HepG2 (cell line): ENCODE results near the gene TOGARAM1. TPM values are rescaled to one million over a fixed set of nuclear protein-coding genes. Genes with fewer than 3 reads are reported as not detected.

Source experiments
- AKNA ChIP-seq: sonication (generic); formaldehyde crosslinking; IDR thresholded peaks from 2 replicates; pipeline ENCODE4 v1.4.0; 2020; ENCODE audit warnings: missing genetic modification reagents, borderline replicate concordance
- ATF1 ChIP-seq: IDR thresholded peaks from 2 replicates; pipeline ENCODE4 v1.6.1; 2016; ENCODE audit warnings: mild to moderate bottlenecking, control low read depth
- CCAR2 ChIP-seq: fragments of 200-400 bp; formaldehyde crosslinking; optimal IDR thresholded peaks from 2 replicates; pipeline ENCODE3; 2018; ENCODE audit warnings: low read depth, mild to moderate bottlenecking, low read length, moderate library complexity
- CHD2 ChIP-seq: IDR thresholded peaks from 2 replicates; pipeline ENCODE4 v1.6.1; 2011; ENCODE audit warnings: low read depth, low read length, improper control_type of control experiment
- FOSL2 ChIP-seq: sonication (generic); formaldehyde crosslinking; IDR thresholded peaks from 2 replicates; pipeline ENCODE4 v1.4.0; 2020; ENCODE audit warnings: missing genetic modification reagents
- HDAC6 ChIP-seq: fragments of 200-600 bp; sonication (generic); IDR thresholded peaks from 2 replicates; pipeline ENCODE4 v1.7.0; 2017; ENCODE audit warnings: mild to moderate bottlenecking, antibody characterized with exemption, low read length, low read depth
- PBX2 ChIP-seq: IDR thresholded peaks from 2 replicates; pipeline ENCODE4 v1.6.1; 2016; ENCODE audit warnings: control low read depth
- RBAK ChIP-seq: sonication (generic); formaldehyde crosslinking; IDR thresholded peaks from 2 replicates; pipeline ENCODE4 v1.5.1; 2020; ENCODE audit warnings: mild to moderate bottlenecking, missing genetic modification reagents
- ZMYM3 ChIP-seq: sonication (generic); formaldehyde crosslinking; IDR thresholded peaks from 2 replicates; pipeline ENCODE4 v1.5.1; 2020; ENCODE audit warnings: mild to moderate bottlenecking, missing genetic modification reagents
- ZNF10 ChIP-seq: sonication (generic); formaldehyde crosslinking; IDR thresholded peaks from 2 replicates; pipeline ENCODE4 v1.4.0; 2020; ENCODE audit warnings: mild to moderate bottlenecking, low read depth, missing genetic modification reagents, borderline replicate concordance
- ZNF260 ChIP-seq: sonication (generic); formaldehyde crosslinking; IDR thresholded peaks from 2 replicates; pipeline ENCODE4 v1.4.0; 2020; ENCODE audit warnings: missing genetic modification reagents, low read depth, mild to moderate bottlenecking, borderline replicate concordance
- ZNF749 ChIP-seq: sonication (generic); formaldehyde crosslinking; IDR thresholded peaks from 2 replicates; pipeline ENCODE4 v1.8.0; 2022; ENCODE audit warnings: mild to moderate bottlenecking, missing genetic modification reagents, moderate library complexity, borderline replicate concordance
- ZNF788 ChIP-seq: sonication (generic); formaldehyde crosslinking; IDR thresholded peaks from 2 replicates; pipeline ENCODE4 v1.5.0; 2020; ENCODE audit warnings: mild to moderate bottlenecking, missing genetic modification reagents, borderline replicate concordance
- polyA plus RNA-seq, 8 experiments: library from polyadenylated mRNA; depleted of rRNA in 3 of 8; stranded (reverse) in 7 of 8; unstranded in 1 of 8; fragments of >200 nt; fragmentation: Illumina TruSeq in 4 of 8; extraction: Trizol in 4 of 8; gene quantifications; 2 replicates each; pipeline versions ENCODE4 v1.2.1 to v1.2.3, GENCODE V29; 2011 to 2016; ENCODE audit warnings: low read depth in 4 of 8, missing spikeins in 1 of 8, mixed read lengths in 1 of 8; ENCODE audit not compliant: insufficient read depth in 1 of 8
- total RNA-seq, 5 experiments: library from RNA; depleted of rRNA; stranded (reverse); fragments of >200 nt; fragmentation: Illumina TruSeq; extraction: Trizol; gene quantifications; 2 replicates each; pipeline ENCODE4 v1.2.3, GENCODE V29; 2016; ENCODE audit warnings: low read depth in 1 of 5
- TF ChIP-seq, protein P1 (sequence below): sonication (generic); formaldehyde crosslinking; IDR thresholded peaks from 2 replicates; pipeline ENCODE4 v1.5.0; 2020; ENCODE audit warnings: missing genetic modification reagents
- TF ChIP-seq, protein P2 (sequence below): sonication (generic); formaldehyde crosslinking; IDR thresholded peaks from 2 replicates; pipeline ENCODE4 v1.5.0; 2020; ENCODE audit warnings: missing genetic modification reagents
- TF ChIP-seq, protein P3 (sequence below): sonication (generic); formaldehyde crosslinking; IDR thresholded peaks from 2 replicates; pipeline ENCODE4 v1.5.0; 2020; ENCODE audit warnings: mild to moderate bottlenecking, missing genetic modification reagents

The TOGARAM1 gene
- total and polyA plus RNA-seq, 2 of the 13 experiments (the other 11 are each of a cell fraction or from before 2014, with no cell fraction given): 5.6 to 9.8 TPM

DNA sequence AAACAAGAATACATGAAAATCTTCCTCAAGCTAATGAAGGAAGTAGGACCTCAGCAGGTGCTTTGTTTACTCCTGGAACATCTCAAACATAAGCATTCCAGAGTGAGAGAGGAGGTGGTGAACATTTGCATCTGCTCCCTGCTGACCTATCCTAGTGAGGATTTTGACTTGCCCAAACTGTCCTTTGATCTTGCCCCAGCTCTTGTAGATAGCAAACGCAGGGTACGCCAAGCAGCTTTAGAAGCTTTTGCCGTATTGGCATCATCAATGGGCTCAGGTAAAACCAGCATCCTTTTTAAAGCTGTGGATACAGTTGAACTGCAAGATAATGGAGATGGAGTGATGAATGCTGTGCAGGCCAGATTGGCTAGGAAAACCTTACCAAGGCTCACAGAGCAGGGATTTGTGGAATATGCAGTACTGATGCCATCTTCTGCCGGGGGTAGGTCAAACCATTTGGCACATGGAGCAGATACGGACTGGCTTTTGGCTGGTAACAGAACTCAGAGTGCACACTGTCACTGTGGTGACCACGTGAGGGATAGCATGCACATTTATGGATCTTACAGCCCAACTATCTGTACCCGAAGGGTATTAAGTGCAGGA lies 1.9 kb downstream of the TOGARAM1 start (continued):
- TF ChIP-seq ZNF260 (CRISPR knock-in tag) (no peak), RBAK (CRISPR knock-in tag) (no peak), ZNF749 (CRISPR knock-in tag) (no peak), CCAR2 (no peak), HDAC6 (no peak), AKNA (CRISPR knock-in tag) (no peak), PBX2 (CRISPR knock-in tag) (no peak), ZMYM3 (no peak), CHD2 (no peak), ZNF10 (CRISPR knock-in tag) (no peak), ATF1 (CRISPR knock-in tag) (no peak), ZNF788 (CRISPR knock-in tag) (no peak), FOSL2 (no peak)
- TF ChIP-seq, protein P1, sequence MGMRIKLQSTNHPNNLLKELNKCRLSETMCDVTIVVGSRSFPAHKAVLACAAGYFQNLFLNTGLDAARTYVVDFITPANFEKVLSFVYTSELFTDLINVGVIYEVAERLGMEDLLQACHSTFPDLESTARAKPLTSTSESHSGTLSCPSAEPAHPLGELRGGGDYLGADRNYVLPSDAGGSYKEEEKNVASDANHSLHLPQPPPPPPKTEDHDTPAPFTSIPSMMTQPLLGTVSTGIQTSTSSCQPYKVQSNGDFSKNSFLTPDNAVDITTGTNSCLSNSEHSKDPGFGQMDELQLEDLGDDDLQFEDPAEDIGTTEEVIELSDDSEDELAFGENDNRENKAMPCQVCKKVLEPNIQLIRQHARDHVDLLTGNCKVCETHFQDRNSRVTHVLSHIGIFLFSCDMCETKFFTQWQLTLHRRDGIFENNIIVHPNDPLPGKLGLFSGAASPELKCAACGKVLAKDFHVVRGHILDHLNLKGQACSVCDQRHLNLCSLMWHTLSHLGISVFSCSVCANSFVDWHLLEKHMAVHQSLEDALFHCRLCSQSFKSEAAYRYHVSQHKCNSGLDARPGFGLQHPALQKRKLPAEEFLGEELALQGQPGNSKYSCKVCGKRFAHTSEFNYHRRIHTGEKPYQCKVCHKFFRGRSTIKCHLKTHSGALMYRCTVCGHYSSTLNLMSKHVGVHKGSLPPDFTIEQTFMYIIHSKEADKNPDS (CRISPR knock-in tag): no peak
- TF ChIP-seq, protein P2, sequence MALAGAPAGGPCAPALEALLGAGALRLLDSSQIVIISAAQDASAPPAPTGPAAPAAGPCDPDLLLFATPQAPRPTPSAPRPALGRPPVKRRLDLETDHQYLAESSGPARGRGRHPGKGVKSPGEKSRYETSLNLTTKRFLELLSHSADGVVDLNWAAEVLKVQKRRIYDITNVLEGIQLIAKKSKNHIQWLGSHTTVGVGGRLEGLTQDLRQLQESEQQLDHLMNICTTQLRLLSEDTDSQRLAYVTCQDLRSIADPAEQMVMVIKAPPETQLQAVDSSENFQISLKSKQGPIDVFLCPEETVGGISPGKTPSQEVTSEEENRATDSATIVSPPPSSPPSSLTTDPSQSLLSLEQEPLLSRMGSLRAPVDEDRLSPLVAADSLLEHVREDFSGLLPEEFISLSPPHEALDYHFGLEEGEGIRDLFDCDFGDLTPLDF (CRISPR knock-in tag): no peak
- TF ChIP-seq, protein P3, sequence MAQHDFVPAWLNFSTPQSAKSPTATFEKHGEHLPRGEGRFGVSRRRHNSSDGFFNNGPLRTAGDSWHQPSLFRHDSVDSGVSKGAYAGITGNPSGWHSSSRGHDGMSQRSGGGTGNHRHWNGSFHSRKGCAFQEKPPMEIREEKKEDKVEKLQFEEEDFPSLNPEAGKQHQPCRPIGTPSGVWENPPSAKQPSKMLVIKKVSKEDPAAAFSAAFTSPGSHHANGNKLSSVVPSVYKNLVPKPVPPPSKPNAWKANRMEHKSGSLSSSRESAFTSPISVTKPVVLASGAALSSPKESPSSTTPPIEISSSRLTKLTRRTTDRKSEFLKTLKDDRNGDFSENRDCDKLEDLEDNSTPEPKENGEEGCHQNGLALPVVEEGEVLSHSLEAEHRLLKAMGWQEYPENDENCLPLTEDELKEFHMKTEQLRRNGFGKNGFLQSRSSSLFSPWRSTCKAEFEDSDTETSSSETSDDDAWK (CRISPR knock-in tag): no peak
